Measurements from ENCODE around the gene ITM2C.

The ITM2C gene

GRCh38 chr2:230850358-230850658, 14.4 kb upstream of the ITM2C start:
- no peak overlapping the region for H3K27ac ChIP-seq
- TF ChIP-seq CTCF (conservative IDR thresholded peaks at IDR 0.05) (peak; percentile 74), ZFX (IDR thresholded peaks at IDR 0.05) (no peak)

GRCh38 chr2:230852113-230852512, 12.6 kb upstream of the ITM2C start:
- no peak for TF ChIP-seq CTCF (conservative IDR thresholded peaks at IDR 0.05)
- TF ChIP-seq ZFX (IDR thresholded peaks at IDR 0.05), result no peak
- no peak overlapping the region for H3K27ac ChIP-seq

GRCh38 chr2:230861552-230862255, 3.0 kb upstream of the ITM2C start:
- no peak overlapping the region for H3K27ac ChIP-seq
- TF ChIP-seq ZFX (IDR thresholded peaks at IDR 0.05) (no peak), CTCF (conservative IDR thresholded peaks at IDR 0.05) (no peak)

- TF ChIP-seq ZFX (IDR thresholded peaks at IDR 0.05), result no peak
- no peak for TF ChIP-seq CTCF (conservative IDR thresholded peaks at IDR 0.05)
- H3K27ac ChIP-seq, result no peak overlapping the region
These were observed 2.5 kb upstream of the ITM2C start for GRCh38 chr2:230862292-230862691.

- TF ChIP-seq ZFX (IDR thresholded peaks at IDR 0.05) (no peak), CTCF (conservative IDR thresholded peaks at IDR 0.05) (no peak)
- no peak overlapping the region for H3K27ac ChIP-seq
These were observed 1.7 kb upstream of the ITM2C start for GRCh38 chr2:230863031-230863430.

GRCh38 chr2:230863442-230864121, 1.2 kb upstream of the ITM2C start:
- TF ChIP-seq CTCF (conservative IDR thresholded peaks at IDR 0.05) (no peak), ZFX (IDR thresholded peaks at IDR 0.05) (no peak)
- no peak overlapping the region for H3K27ac ChIP-seq

GRCh38 chr2:230864122-230864604, 579 bp upstream of the ITM2C start:
- TF ChIP-seq CTCF (conservative IDR thresholded peaks at IDR 0.05), result no peak
- TF ChIP-seq ZFX (IDR thresholded peaks at IDR 0.05), result no peak
- H3K27ac ChIP-seq, result peak overlapping the region; percentile 78
